Breast epithelium (tissue), 4 donors: ENCODE results near the gene FHIT. TPM values are rescaled to one million over a fixed set of nuclear protein-coding genes. Genes with fewer than 3 reads are reported as not detected.

ENCODE experiments used
- DNase-seq, 2 donors: peaks; one replicate each; pipeline ENCODE4 v3.0.0-alpha.2; 2019; ENCODE audit warnings: low spot score in 2 of 2
- H3K27ac ChIP-seq, 2 donors: fragments of 200-600 bp; sonication (generic) in 1 of 2; one replicate each; pipeline ENCODE4 v1.5.1; 2016 to 2019; ENCODE audit warnings: mild to moderate bottlenecking in 1 of 2
- H3K27me3 ChIP-seq, 2 donors: fragments of 200-600 bp; sonication (generic) in 1 of 2; one replicate each; pipeline versions ENCODE4 v1.5.1 to v1.6.0; 2017 to 2019; ENCODE audit warnings: control low read depth in 1 of 2, mild to moderate bottlenecking in 1 of 2
- H3K36me3 ChIP-seq: fragments of 200-600 bp; one replicate; pipeline ENCODE4 v1.5.1; 2019
- H3K4me1 ChIP-seq, 2 donors: fragments of 200-600 bp; sonication (generic); one replicate each; pipeline ENCODE4 v1.5.1; 2016 to 2019; ENCODE audit warnings: control low read depth in 1 of 2
- H3K4me3 ChIP-seq, 3 donors: fragments of 200-600 bp; sonication (generic); 1 replicate in 2 of 3; 2 replicates in 1 of 3; pipeline ENCODE4 v1.5.1; 2016 to 2019; ENCODE audit warnings: mild to moderate bottlenecking in 3 of 3, moderate library complexity in 2 of 3
- H3K9me3 ChIP-seq, 2 donors: fragments of 200-600 bp; sonication (generic) in 1 of 2; one replicate each; pipeline ENCODE4 v1.5.1; 2016 to 2019; ENCODE audit warnings: control low read depth in 1 of 2
- CTCF ChIP-seq, 3 donors: fragments of 450-650 bp; IDR thresholded peaks; one replicate each; pipeline ENCODE4 v1.5.1; 2016 to 2017; ENCODE audit warnings: antibody characterized with exemption in 3 of 3, mild to moderate bottlenecking in 3 of 3, moderate library complexity in 3 of 3
- POLR2A ChIP-seq: fragments of 450-650 bp; IDR thresholded peaks from one replicate; pipeline ENCODE4 v1.6.1; 2016; ENCODE audit warnings: antibody characterized with exemption, mild to moderate bottlenecking, moderate library complexity
- POLR2AphosphoS5 ChIP-seq, 3 donors: sonication (generic); formaldehyde crosslinking; IDR thresholded peaks; one replicate each; pipeline ENCODE4 v1.6.1; 2017; ENCODE audit warnings: antibody characterized with exemption in 3 of 3
- intact Hi-C: fragments of 100-400 bp; cut with DNase I; formaldehyde crosslinking; loops from one replicate; pipeline ENCODE4 v1.15.1; 2023; ENCODE audit warnings: low total_unique reads
- total RNA-seq, 3 donors: library from RNA; depleted of rRNA; stranded (reverse); fragments of >200 nt; gene quantifications; one replicate each; pipeline ENCODE4 v1.1.0, GENCODE V29; 2016

FHIT gene
- total RNA-seq, 3 donors from 2014 or later, result 9.0 to 19.2 (median 17.7) TPM

- H3K4me1 ChIP-seq, result no peaks in the 10 kb centered on the region
- H3K27ac ChIP-seq, result no peak overlapping the region
- H3K27me3 ChIP-seq, result no peaks in the 10 kb centered on the region
- intact Hi-C loops, result no loop called here
- no peaks in the 10 kb centered on the region for H3K36me3 ChIP-seq
- DNase-seq, result no peak
- H3K9me3 ChIP-seq, result no peaks in the 10 kb centered on the region
- no peak for TF ChIP-seq POLR2AphosphoS5 (IDR thresholded peaks at IDR 0.05)
- TF ChIP-seq POLR2A, result no peak
- TF ChIP-seq CTCF (IDR thresholded peaks at IDR 0.05), result no peak
- no peak overlapping the region for H3K4me3 ChIP-seq
Observed at GRCh38 chr3:59879031-59879581, 1372.1 kb downstream of the FHIT start.

- H3K27ac ChIP-seq, result no peak overlapping the region
- no peak overlapping the region for H3K4me3 ChIP-seq
- H3K36me3 ChIP-seq, result no peaks in the 10 kb centered on the region
- no peaks in the 10 kb centered on the region for H3K27me3 ChIP-seq
- intact Hi-C loops, result no loop called here
- no peaks in the 10 kb centered on the region for H3K4me1 ChIP-seq
- no peaks in the 10 kb centered on the region for H3K9me3 ChIP-seq
- DNase-seq, result no peak
- no peak for TF ChIP-seq POLR2AphosphoS5 (IDR thresholded peaks at IDR 0.05)
- no peak for TF ChIP-seq CTCF (IDR thresholded peaks at IDR 0.05)
- no peak for TF ChIP-seq POLR2A
Observed at GRCh38 chr3:59878038-59878427, 1373.2 kb downstream of the FHIT start.

GRCh38 chr3:59877263-59878037 lies 1373.8 kb downstream of the FHIT start:
- Histone ChIP-seq H3K4me1 (no peaks in the 10 kb centered on the region), H3K36me3 (no peaks in the 10 kb centered on the region), H3K27me3 (no peaks in the 10 kb centered on the region), H3K9me3 (no peaks in the 10 kb centered on the region), H3K4me3 (no peak overlapping the region), H3K27ac (no peak overlapping the region)
- no peak for DNase-seq
- intact Hi-C loops, result no loop called here
- TF ChIP-seq POLR2A, result no peak
- no peak for TF ChIP-seq CTCF (IDR thresholded peaks at IDR 0.05)

- Histone ChIP-seq H3K4me1 (no peaks in the 10 kb centered on the region), H3K36me3 (no peaks in the 10 kb centered on the region), H3K4me3 (no peak overlapping the region), H3K9me3 (no peaks in the 10 kb centered on the region), H3K27ac (no peak overlapping the region), H3K27me3 (no peaks in the 10 kb centered on the region)
- intact Hi-C loops, result no loop called here
- DNase-seq, result no peak
- TF ChIP-seq CTCF (IDR thresholded peaks at IDR 0.05), result no peak
- TF ChIP-seq POLR2AphosphoS5 (IDR thresholded peaks at IDR 0.05), result no peak
- no peak for TF ChIP-seq POLR2A
Observed at GRCh38 chr3:59876533-59877062, 1374.7 kb downstream of the FHIT start.

GRCh38 chr3:59873576-59874230 lies 1377.5 kb downstream of the FHIT start:
- Histone ChIP-seq H3K4me3 (no peak overlapping the region), H3K4me1 (no peaks in the 10 kb centered on the region), H3K27ac (no peak overlapping the region), H3K27me3 (no peaks in the 10 kb centered on the region), H3K36me3 (no peaks in the 10 kb centered on the region), H3K9me3 (no peaks in the 10 kb centered on the region)
- DNase-seq, result no peak
- intact Hi-C loops, result no loop called here
- TF ChIP-seq POLR2AphosphoS5 (IDR thresholded peaks at IDR 0.05), result no peak
- no peak for TF ChIP-seq CTCF (IDR thresholded peaks at IDR 0.05)
- no peak for TF ChIP-seq POLR2A
